ENCODE data around the gene LOC101059915.
"Not testable (repeated sequence)": the region's sequence is repeated elsewhere in the genome, so short reads cannot be mapped to it uniquely, and the experiment has no call there.

The LOC101059915 gene

DNA sequence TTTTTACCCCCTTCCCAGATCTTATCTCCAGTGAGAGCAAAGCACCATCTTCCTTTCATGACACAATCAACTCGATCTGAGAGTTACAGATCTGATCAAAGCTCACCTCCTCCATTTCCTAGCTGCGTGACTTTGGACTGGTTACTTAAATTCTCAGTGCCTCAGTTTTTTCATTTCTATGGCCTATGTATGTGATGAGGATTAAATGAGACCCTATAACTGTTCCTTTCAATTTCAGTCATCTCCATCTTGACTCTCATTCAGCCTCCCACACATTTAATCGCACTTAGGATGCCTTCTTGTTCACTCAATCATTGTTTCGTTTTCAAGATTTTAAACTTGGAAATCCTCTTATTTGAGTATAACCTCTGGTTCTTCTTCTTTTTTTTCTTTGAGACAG, 28.9 kb upstream of the LOC101059915 start:
- H3K4me3 ChIP-seq (ENCODE audit: low read depth, low read length), result no peak overlapping the region

GRCh38 chrX:71640002-71640401, 27.3 kb upstream of the LOC101059915 start:
- no peak overlapping the region for H3K4me3 ChIP-seq (ENCODE audit: low read depth, low read length)

- H3K4me3 ChIP-seq (ENCODE audit: low read depth, low read length), result not testable (repeated sequence)
Observed at GRCh38 chrX:71644406-71644805, 22.9 kb upstream of the LOC101059915 start.

DNA sequence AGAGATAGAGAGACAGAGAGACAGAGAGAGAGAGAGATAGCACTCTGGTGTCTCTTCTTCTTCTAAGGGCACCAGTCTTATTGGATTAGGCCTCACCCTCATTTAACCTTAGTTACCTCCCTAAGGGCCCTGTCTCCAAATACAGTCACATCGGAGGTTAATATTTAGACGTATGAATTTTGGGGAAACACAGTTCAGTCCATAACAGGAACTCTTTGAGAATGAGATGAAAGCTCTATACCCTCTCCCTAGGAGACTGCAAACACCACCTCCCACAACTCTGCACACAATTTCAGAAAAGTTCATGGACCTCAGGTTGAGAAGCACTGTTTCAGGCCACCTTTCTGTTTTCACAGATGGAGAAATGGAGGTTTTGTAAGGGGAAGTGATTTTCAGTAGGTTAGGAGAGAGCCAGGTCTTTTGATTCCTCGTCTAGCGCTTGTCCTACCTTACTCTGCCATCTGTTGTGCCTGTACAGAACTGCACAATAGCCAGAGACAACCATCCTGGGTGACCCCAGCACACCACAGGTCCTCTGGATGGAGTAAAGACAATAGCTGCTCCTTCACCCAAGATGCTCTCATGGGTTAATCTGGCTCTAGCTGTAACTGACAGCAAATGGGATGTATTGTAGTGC, 16.9 kb upstream of the LOC101059915 start:
- no peak overlapping the region for H3K4me3 ChIP-seq (ENCODE audit: low read depth, low read length)

- no peak overlapping the region for H3K4me3 ChIP-seq (ENCODE audit: low read depth, low read length)
Observed at GRCh38 chrX:71652405-71652804, 14.9 kb upstream of the LOC101059915 start.

DNA sequence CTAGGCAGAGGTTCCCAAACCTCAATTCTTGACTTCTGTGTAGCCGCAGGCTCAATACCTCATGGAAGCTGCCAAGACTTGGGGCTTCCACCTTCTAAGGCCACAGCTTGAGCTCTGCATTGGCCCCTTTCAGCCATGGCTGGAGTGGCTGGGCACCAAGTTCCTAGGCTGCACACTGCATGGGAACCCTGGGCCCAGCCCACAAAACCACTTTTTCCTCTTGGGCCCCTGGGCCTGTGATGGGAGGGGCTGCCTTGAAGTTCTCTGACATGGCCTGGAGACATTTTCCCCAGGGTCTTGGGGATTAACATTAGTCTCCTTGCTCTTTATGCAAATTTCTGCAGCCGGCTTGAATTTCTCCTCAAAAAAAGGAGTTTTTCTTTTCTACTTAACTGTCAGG, 14.0 kb upstream of the LOC101059915 start:
- no peak overlapping the region for H3K4me3 ChIP-seq (ENCODE audit: low read depth, low read length)

GRCh38 chrX:71657267-71657666, 10.1 kb upstream of the LOC101059915 start:
- H3K4me3 ChIP-seq (ENCODE audit: low read depth, low read length), result no peak overlapping the region

- no peak overlapping the region for H3K4me3 ChIP-seq (ENCODE audit: low read depth, low read length)
Observed at GRCh38 chrX:71659342-71659741, 8.0 kb upstream of the LOC101059915 start.

- no peak overlapping the region for H3K4me3 ChIP-seq (ENCODE audit: low read depth, low read length)
Observed at GRCh38 chrX:71659959-71660358, 7.4 kb upstream of the LOC101059915 start.

GRCh38 chrX:71660562-71661416, 6.6 kb upstream of the LOC101059915 start:
- H3K4me3 ChIP-seq (ENCODE audit: low read depth, low read length), result no peak overlapping the region

DNA sequence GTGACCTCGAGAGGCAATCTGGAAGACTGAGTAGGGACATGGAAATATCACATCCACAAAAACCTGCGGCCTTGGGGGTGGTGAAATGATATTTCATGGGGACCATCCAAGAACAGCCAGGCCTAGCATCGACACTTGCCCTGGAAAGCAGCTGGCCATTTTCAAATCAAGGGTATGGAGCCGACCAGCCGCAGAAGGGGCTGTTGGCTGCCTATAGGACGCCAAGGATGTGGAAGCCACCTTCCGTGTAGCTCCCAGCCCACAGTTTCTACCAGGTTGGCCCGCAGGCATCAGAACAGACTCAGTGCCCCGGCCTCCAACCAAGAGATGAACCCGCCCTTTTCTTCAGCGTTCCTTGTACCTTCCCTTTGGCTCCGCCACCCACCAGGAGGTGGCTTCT, 5.4 kb upstream of the LOC101059915 start:
- no peak overlapping the region for H3K4me3 ChIP-seq (ENCODE audit: low read depth, low read length)

DNA sequence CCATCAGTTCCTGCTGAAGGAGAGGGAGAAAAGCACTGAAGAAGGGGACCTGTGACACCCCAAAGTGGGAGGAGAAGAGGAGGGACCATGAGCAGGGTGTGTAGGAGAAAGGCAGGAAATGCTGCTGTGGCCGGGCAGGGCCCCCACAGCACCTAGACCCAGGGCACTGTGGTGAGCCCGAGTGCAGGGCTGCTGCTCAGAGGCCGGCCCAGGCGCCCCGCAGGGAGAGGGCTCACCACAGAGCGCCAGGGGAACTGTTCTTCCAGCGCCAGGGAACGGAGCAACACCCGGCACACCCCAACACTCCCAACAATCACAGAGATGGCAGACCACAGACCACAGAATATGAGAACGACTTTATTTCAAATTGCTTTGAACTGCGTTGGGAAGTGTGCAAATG, 4.7 kb upstream of the LOC101059915 start:
- not testable (repeated sequence) for H3K4me3 ChIP-seq (ENCODE audit: low read depth, low read length)

DNA sequence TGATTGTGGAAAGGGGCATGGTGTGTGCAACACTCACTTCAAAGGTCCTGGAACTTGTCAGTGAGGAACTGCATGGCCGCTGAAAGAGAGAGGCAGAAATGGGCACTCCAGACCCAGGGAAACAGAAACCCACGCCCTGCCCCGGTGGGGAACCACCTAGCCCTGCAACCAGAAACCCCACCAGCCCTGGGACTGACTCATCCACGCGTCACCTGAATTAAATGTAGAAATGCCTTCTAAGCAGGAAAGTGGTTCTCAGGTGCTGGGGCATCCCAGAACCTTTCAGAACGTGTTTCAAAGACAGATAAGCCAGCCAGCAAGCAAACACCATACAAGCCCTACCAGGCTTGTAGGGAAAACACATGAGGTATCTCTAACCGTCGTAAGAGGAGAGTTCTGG, 4.1 kb upstream of the LOC101059915 start:
- H3K4me3 ChIP-seq (ENCODE audit: low read depth, low read length), result not testable (repeated sequence)

DNA sequence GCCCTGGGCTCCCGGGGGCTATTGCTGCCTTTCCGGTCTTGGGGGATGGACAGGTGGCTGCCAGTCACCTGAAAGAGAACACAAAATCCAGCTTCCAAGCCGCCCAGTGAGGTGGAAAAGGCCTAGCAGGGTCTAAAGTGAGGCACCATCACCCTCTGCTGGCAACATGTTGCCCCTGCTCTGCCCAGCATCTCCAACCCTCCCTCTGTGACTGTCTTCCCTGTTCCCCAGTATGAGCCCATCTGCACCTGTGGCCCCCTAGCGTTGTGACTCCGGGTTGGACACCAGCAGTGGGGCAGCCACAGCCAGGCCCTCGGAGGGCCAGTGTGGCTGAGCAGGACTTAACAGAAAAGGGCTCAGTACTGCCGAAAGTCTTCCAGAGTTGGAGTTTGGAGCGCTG, 3.1 kb upstream of the LOC101059915 start:
- H3K4me3 ChIP-seq (ENCODE audit: low read depth, low read length), result not testable (repeated sequence)

DNA sequence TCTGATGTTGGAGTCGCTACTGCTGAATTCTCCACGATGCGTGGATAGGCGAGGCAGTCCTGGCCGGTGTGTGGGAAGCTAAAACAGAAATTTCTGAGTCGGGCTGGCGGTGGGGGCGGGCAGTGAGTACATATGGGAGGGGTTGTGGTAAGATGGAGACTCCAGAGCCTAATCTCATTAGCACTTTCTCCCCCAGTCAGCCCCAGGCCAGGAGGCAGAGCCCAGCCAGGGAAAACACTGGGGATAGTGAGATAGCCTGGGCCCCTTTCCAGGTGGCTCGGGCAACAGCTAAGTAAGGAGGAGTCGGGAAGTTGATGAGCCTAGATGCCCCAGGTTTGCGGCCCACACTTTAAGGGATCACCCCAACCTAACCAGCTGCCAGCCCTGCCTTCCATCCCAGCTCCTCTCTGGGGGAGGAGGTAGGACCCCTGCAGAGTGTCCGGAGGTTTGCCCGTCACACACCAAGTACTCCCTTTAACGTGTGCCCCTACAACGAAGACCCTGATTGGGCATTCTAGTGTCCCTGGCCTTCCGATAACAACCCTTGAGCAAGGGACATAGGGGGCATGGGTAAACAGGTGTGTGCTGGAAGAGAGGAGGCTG, 2.4 kb upstream of the LOC101059915 start:
- no peak overlapping the region for H3K4me3 ChIP-seq (ENCODE audit: low read depth, low read length)

- H3K4me3 ChIP-seq (ENCODE audit: low read depth, low read length), result no peak overlapping the region
Observed at GRCh38 chrX:71665747-71666146, 1.6 kb upstream of the LOC101059915 start.

DNA sequence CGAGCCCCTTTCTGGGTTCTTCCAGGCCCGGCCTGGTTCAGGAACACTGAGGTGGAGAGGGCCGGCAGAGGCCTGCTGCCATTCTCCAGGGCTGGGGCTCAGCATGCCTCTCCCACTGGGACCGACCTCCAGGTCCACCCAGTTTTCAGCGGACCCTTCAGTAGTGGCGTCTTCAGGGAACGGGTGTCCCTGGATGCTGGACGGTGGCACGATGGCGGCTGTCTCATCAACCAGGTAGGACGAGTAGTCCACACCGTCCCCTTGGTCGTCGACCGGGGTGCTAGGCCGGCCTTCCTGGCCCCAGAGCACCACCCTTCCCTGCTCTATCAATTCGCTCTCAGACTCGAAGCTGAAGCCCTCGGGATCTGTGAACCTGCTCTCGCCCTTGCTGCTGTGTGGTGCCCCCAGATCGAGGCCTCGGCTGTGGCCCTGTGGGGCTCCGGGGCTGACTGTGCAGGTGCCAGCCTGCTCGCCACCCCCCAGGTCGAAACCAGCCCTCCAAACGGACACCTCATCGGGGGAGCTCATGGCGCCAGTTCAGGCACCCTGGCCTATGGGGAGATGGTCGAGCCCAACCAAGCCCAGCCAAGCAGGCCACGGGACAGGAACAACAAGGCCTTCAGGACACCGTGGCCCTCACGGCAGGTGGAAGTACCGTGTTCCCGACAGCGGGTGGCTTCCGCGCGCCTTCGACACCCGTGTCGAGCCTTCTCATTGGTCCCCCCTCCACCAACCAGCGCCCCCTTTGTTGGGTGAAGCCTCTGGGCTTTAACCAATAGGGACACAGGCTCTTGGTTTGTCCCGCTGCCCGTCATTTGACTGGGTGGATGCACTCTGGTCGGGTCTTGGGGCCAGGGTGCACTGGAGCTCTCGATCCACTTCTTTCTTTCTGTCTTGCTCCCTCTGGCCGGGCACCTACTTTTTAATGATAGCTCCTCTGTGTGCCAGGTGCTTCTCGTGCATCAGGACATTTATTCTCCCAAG, 814 bp upstream of the LOC101059915 start:
- no peak overlapping the region for H3K4me3 ChIP-seq (ENCODE audit: low read depth, low read length)

DNA sequence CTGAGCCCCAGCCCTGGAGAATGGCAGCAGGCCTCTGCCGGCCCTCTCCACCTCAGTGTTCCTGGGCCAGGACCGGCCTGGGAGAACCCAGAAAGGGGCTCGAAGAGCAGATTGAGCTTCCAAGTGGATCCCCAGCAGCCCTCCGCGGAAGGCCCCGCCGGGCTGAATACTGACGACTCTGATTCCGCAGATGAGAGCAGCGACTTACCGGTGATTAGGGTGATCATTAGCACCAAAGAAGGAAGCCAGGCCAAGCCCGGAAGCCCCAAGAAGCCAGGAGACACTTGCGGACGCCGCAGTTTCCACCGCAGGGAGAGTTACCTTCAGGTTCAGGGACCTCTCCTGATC, 876 bp downstream of the LOC101059915 start:
- no peak overlapping the region for H3K4me3 ChIP-seq (ENCODE audit: low read depth, low read length)

DNA sequence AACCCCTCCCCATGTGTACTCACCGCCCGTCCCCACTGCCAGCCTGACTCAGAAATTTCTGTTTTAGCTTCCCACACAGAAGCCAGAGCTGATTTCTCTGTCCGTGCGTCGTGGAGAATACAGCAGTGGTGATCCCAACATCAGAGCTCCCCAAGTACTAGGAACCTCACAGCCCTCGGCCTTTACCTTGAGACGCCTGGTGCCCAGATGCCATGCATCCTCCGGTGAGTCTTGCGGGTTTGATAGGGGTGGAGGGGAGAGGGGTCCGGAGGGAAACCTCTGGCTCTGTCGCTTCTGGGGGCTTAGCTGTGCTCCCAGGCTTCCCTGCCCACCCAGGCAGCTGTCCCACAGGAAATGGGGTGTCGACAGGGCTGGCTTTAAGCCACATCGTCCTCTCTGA, 2.1 kb downstream of the LOC101059915 start:
- H3K4me3 ChIP-seq (ENCODE audit: low read depth, low read length), result no peak overlapping the region

- not testable (repeated sequence) for H3K4me3 ChIP-seq (ENCODE audit: low read depth, low read length)
Observed at GRCh38 chrX:71669947-71670346, 2.6 kb downstream of the LOC101059915 start.

All from iPS-11a (cell line).